ENCODE results near the gene UBE2G2. TPM values are rescaled to one million over a fixed set of nuclear protein-coding genes. Genes with fewer than 3 reads are reported as not detected.

Gene UBE2G2
- polyA plus RNA-seq, 2 donors = 28.1 to 30.4 TPM

DNA sequence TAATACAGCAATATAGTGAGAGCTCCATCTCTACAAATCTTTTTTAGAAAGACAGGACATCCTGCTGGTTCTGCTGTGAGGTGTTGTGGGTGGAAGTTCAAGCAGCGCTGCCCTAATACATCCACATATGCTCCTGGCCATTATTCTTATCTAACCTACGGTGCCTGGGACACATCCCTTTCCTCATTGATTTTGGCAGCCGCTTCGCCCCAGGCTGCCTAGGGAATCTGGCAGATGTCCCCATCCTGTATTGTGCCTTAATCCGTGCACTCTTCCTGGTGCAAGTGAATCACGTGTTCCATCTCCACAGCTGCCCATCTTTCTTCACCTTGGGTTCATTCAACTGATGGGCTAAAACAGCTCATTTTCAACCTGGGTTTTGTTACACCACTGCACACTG is 3.1 kb upstream of the UBE2G2 start:
- no peaks in the 10 kb centered on the region for H3K9me3 ChIP-seq (ENCODE audit: control insufficient read depth in 2 of 2, insufficient read depth in 1 of 2, low read depth in 1 of 2, low read length in 1 of 2)
- H3K36me3 ChIP-seq (ENCODE audit: control insufficient read depth in 2 of 2, insufficient read depth in 2 of 2, low read length in 1 of 2) = peaks cover 0 to 16% of the 10 kb centered on the region in 2 donors
- H3K4me3 ChIP-seq (ENCODE audit: low read depth in 1 of 2, low read length in 2 of 2) = no peak overlapping the region
- WGBS, 2 donors = 51 to 60% methylated on average over 6 of the region's 6 CpGs
- H3K4me1 ChIP-seq (ENCODE audit: control insufficient read depth in 2 of 2, insufficient read depth in 2 of 2, low read length in 1 of 2) = peaks cover 0 to 2% of the 10 kb centered on the region in 2 donors
- H3K27me3 ChIP-seq (ENCODE audit: control insufficient read depth in 1 of 2, insufficient read depth in 2 of 2, low read length in 2 of 2) = no peaks in the 10 kb centered on the region
- no peak overlapping the region for H3K27ac ChIP-seq (ENCODE audit: low read depth in 2 of 2, low read length in 1 of 2)

DNA sequence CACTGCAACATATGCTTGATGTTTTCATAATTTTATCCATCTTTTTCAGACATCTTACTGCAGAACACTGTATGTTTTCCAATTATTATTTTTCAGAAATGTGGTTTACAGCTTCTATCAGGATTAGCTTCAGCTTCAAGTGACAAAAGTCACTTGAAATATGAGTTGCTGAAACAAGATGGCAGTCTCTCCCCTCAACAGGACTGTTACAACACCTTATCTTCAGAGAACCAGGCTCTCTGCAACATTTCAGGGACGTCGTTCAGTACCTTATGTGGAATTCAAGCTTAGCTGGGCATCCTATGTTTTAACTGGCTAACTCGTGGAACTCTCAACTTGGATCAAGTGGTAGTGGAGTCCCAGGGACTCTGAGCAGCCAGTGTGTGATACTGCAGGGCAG is 2.0 kb upstream of the UBE2G2 start:
- H3K4me3 ChIP-seq (ENCODE audit: low read depth in 1 of 2, low read length in 2 of 2) = no peak overlapping the region
- H3K27me3 ChIP-seq (ENCODE audit: control insufficient read depth in 1 of 2, insufficient read depth in 2 of 2, low read length in 2 of 2) = no peaks in the 10 kb centered on the region
- 66 to 74% methylated on average over 3 of the region's 3 CpGs for WGBS, 2 donors
- H3K9me3 ChIP-seq (ENCODE audit: control insufficient read depth in 2 of 2, insufficient read depth in 1 of 2, low read depth in 1 of 2, low read length in 1 of 2) = no peaks in the 10 kb centered on the region
- peaks cover 0 to 2% of the 10 kb centered on the region in 2 donors for H3K4me1 ChIP-seq (ENCODE audit: control insufficient read depth in 2 of 2, insufficient read depth in 2 of 2, low read length in 1 of 2)
- peaks cover 0 to 13% of the 10 kb centered on the region in 2 donors for H3K36me3 ChIP-seq (ENCODE audit: control insufficient read depth in 2 of 2, insufficient read depth in 2 of 2, low read length in 1 of 2)
- H3K27ac ChIP-seq (ENCODE audit: low read depth in 2 of 2, low read length in 1 of 2) = no peak overlapping the region

DNA sequence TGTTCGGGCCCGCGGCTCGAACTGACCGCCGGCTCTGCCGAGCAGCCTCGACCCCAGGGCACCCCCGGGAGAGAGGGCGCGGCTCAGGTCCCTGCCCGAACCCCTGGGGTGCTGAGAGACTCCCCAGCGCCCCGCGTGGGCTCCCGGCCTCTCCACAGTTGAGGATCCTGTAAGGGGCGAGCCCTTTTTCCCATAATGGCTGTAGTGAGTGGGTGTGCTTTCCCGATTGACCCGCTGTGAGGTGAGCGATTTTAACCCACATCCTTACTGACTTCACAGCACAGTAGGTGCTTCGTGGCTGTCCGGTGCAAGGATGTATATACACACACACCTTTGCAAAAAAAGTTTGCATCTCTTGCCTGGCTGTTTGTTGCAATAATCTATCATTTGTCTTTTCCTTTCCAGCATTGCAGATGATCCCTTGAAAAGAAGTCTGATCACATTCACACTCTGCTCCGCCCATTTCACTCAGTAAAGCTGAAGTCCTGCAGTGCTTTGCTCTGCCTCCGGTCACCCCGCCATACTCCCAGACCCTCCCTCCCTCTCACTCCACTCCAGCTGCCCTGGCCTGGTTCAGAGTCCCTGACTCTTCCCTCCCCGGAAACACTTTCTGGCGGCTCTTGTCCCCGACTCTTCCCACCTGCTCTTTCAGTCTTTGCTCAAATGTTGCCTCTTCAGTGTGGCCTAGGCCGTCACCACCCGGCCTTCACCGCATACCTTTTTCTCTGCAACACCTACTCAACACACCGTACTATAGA is 955 bp upstream of the UBE2G2 start:
- peaks cover 0 to 10% of the 10 kb centered on the region in 2 donors for H3K36me3 ChIP-seq (ENCODE audit: control insufficient read depth in 2 of 2, insufficient read depth in 2 of 2, low read length in 1 of 2)
- H3K27ac ChIP-seq (ENCODE audit: low read depth in 2 of 2, low read length in 1 of 2) = peak overlapping the region in 1 of 2 donors; percentile 5
- 21 to 22% methylated on average over 31 to 32 of the region's 32 CpGs for WGBS, 2 donors
- H3K27me3 ChIP-seq (ENCODE audit: control insufficient read depth in 1 of 2, insufficient read depth in 2 of 2, low read length in 2 of 2) = no peaks in the 10 kb centered on the region
- H3K9me3 ChIP-seq (ENCODE audit: control insufficient read depth in 2 of 2, insufficient read depth in 1 of 2, low read depth in 1 of 2, low read length in 1 of 2) = no peaks in the 10 kb centered on the region
- H3K4me1 ChIP-seq (ENCODE audit: control insufficient read depth in 2 of 2, insufficient read depth in 2 of 2, low read length in 1 of 2) = peaks cover 0 to 2% of the 10 kb centered on the region in 2 donors
- peak overlapping the region; percentile 90 to 99 for H3K4me3 ChIP-seq (ENCODE audit: low read depth in 1 of 2, low read length in 2 of 2)

DNA sequence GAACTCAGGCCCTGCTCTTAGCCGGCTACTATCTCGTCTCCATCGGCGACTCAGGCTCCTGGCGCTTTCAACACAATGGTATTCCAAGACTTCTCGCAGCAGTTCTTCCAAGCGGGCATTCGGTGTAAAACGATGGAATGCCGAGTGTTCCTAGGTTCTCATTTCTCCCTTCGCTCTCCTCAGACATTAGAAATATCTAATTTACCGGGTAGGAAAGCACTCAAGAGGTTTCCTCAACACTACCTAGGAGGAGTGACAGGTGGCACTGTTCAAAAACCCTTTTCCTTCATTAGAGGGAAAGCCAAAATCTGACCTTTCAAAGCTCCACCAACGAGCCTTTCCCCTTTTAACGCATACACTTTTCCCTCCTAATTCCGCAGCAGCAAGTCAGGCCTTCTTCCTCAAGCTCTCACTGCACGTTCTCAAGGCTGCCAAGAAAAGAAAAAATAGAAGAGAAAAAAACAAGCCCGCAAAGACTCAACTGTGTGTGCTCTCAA is 601 bp downstream of the UBE2G2 start:
- WGBS, 2 donors = 2 to 4% methylated on average over 17 of the region's 17 CpGs
- no peaks in the 10 kb centered on the region for H3K27me3 ChIP-seq (ENCODE audit: control insufficient read depth in 1 of 2, insufficient read depth in 2 of 2, low read length in 2 of 2)
- peaks cover 0 to 2% of the 10 kb centered on the region in 2 donors for H3K4me1 ChIP-seq (ENCODE audit: control insufficient read depth in 2 of 2, insufficient read depth in 2 of 2, low read length in 1 of 2)
- H3K4me3 ChIP-seq (ENCODE audit: low read depth in 1 of 2, low read length in 2 of 2) = peak overlapping the region; percentile 90 to 99
- H3K9me3 ChIP-seq (ENCODE audit: control insufficient read depth in 2 of 2, insufficient read depth in 1 of 2, low read depth in 1 of 2, low read length in 1 of 2) = no peaks in the 10 kb centered on the region
- peak overlapping the region; percentile 52 to 86 for H3K27ac ChIP-seq (ENCODE audit: low read depth in 2 of 2, low read length in 1 of 2)
- H3K36me3 ChIP-seq (ENCODE audit: control insufficient read depth in 2 of 2, insufficient read depth in 2 of 2, low read length in 1 of 2) = peaks cover 0 to 3% of the 10 kb centered on the region in 2 donors

DNA sequence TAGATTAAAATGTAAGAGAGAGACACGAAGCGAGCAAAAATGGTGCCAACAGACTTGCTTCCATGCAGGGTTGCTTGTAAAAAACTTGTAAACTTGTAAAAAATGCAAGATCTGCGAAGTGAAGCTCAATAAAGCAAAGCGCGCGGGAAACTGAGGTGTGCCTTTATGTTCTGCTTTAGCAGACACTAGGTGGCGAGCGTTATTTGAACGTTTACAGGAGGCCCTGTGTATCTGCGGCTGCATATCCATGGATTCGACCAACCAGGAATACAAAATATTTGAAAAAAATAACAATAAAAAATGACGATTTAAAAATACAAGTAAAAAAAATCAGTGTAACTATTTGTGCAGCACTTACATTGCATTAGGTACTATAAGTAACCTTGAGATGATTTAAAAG is 1.5 kb downstream of the UBE2G2 start:
- no peaks in the 10 kb centered on the region for H3K9me3 ChIP-seq (ENCODE audit: control insufficient read depth in 2 of 2, insufficient read depth in 1 of 2, low read depth in 1 of 2, low read length in 1 of 2)
- peaks cover 0 to 2% of the 10 kb centered on the region in 2 donors for H3K4me1 ChIP-seq (ENCODE audit: control insufficient read depth in 2 of 2, insufficient read depth in 2 of 2, low read length in 1 of 2)
- peak overlapping the region in 1 of 2 donors; percentile 99 for H3K4me3 ChIP-seq (ENCODE audit: low read depth in 1 of 2, low read length in 2 of 2)
- no peak overlapping the region for H3K27ac ChIP-seq (ENCODE audit: low read depth in 2 of 2, low read length in 1 of 2)
- H3K27me3 ChIP-seq (ENCODE audit: control insufficient read depth in 1 of 2, insufficient read depth in 2 of 2, low read length in 2 of 2) = no peaks in the 10 kb centered on the region
- peaks cover 0 to 3% of the 10 kb centered on the region in 2 donors for H3K36me3 ChIP-seq (ENCODE audit: control insufficient read depth in 2 of 2, insufficient read depth in 2 of 2, low read length in 1 of 2)
- 48 to 53% methylated on average over 12 of the region's 12 CpGs for WGBS, 2 donors

DNA sequence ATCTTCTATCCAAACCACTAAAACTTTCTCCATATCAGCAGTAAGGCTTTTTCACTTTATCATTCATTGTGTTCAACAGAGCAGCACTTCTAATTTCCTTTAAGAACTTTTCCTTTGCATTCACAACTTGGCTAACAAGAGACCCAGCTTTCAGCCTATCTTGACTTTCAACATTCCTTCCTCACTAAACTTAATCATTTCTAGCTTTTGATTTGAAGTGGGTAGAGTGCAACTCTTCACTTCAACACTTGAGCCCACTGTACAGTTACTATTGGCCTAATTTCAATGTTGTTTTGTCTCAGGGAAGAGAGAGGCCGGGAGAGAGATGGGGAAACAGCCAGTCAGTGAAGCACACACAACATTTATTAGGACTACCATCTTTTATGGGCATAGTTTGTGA is 2.0 kb downstream of the UBE2G2 start:
- no peaks in the 10 kb centered on the region for H3K27me3 ChIP-seq (ENCODE audit: control insufficient read depth in 1 of 2, insufficient read depth in 2 of 2, low read length in 2 of 2)
- WGBS, 2 donors = 56 to 67% methylated on average over 1 of the region's 1 CpG
- H3K9me3 ChIP-seq (ENCODE audit: control insufficient read depth in 2 of 2, insufficient read depth in 1 of 2, low read depth in 1 of 2, low read length in 1 of 2) = no peaks in the 10 kb centered on the region
- no peak overlapping the region for H3K27ac ChIP-seq (ENCODE audit: low read depth in 2 of 2, low read length in 1 of 2)
- no peaks in the 10 kb centered on the region for H3K36me3 ChIP-seq (ENCODE audit: control insufficient read depth in 2 of 2, insufficient read depth in 2 of 2, low read length in 1 of 2)
- H3K4me1 ChIP-seq (ENCODE audit: control insufficient read depth in 2 of 2, insufficient read depth in 2 of 2, low read length in 1 of 2) = peaks cover 0 to 2% of the 10 kb centered on the region in 2 donors
- H3K4me3 ChIP-seq (ENCODE audit: low read depth in 1 of 2, low read length in 2 of 2) = no peak overlapping the region

DNA sequence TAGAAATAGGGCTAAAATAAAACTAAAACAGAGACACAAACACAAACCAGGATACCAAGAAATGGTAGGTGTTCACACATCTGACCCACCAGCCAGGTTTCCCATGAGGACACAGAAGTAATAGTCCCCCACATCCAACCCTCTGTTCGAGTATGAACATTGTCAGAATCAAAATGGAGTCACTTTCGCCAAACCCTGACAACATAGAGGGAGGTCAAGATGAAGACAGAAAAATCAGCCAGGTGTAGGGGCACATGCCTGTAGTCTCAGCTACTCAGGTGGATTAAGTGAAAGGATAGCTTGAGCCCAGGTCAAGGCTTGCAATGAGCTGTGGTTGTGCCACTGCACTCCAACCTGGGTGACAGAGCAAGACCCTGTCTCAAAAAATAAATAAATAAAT is 3.8 kb downstream of the UBE2G2 start:
- no peak overlapping the region for H3K4me3 ChIP-seq (ENCODE audit: low read depth in 1 of 2, low read length in 2 of 2)
- H3K9me3 ChIP-seq (ENCODE audit: control insufficient read depth in 2 of 2, insufficient read depth in 1 of 2, low read depth in 1 of 2, low read length in 1 of 2) = no peaks in the 10 kb centered on the region
- no peaks in the 10 kb centered on the region for H3K27me3 ChIP-seq (ENCODE audit: control insufficient read depth in 1 of 2, insufficient read depth in 2 of 2, low read length in 2 of 2)
- WGBS, 2 donors = 97% methylated on average over 2 of the region's 2 CpGs
- no peak overlapping the region for H3K27ac ChIP-seq (ENCODE audit: low read depth in 2 of 2, low read length in 1 of 2)
- H3K4me1 ChIP-seq (ENCODE audit: control insufficient read depth in 2 of 2, insufficient read depth in 2 of 2, low read length in 1 of 2) = peaks cover 0 to 2% of the 10 kb centered on the region in 2 donors
- H3K36me3 ChIP-seq (ENCODE audit: control insufficient read depth in 2 of 2, insufficient read depth in 2 of 2, low read length in 1 of 2) = no peaks in the 10 kb centered on the region

DNA sequence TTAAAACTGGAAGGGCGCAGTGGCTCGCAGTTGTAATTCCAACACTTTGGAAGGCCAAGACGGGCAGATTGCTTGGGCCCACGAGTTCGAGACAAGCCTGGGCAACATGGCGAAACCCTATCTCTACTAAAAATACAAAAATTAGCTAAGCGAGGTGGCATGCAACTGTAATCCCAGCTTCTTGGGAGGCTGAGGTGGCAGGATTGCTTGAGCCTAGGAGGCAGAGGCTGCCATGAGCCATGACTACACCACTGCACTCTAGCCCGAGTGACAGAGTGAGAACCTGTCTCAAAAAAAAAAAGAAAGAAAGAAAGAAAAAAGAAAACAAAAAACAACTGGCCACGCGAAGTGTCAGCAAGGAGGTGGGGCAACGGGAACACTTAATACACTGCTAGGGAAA is 6.3 kb downstream of the UBE2G2 start:
- H3K27me3 ChIP-seq (ENCODE audit: control insufficient read depth in 1 of 2, insufficient read depth in 2 of 2, low read length in 2 of 2) = no peaks in the 10 kb centered on the region

DNA sequence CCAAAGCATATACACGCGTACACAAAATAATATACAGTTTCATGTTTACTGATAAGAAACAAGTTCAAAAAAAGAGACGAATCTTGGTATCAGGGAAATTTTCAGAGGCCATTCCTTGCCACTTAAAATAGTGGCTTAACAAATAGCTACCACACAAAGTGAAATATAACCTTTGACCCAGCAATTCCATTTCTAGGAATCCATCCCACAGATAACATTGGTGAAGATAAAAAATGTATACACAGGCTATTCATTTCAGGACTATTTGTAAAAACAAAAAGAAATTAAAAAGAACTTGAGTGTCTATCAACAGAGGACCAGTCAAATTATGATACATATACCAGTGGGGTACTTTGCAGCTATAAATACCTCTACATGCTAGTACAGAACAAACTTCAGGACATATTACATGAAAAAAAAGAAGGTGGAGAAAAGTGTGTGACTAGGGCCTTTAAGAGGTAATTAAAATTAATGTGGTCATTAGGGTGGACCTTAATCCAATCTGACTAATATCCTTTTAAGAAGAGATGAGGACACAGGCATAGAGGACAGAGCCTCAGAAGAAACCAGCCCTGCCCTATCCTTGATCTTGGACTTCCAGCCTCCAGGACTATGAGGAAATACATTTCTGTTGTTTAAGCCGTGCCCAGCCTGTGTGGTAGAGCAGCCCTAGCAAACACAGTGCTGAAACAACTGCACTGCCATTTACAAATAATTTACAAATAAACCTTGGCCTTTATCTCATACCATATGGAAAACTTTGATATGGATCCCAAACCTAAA is 7.8 kb downstream of the UBE2G2 start:
- WGBS, 2 donors = 26 to 27% methylated on average over 4 of the region's 4 CpGs

More for the DNA sequence above, 6.3 kb downstream of the UBE2G2 start:
- no peak overlapping the region for H3K27ac ChIP-seq (ENCODE audit: low read depth in 2 of 2, low read length in 1 of 2)
- WGBS, 2 donors = 92 to 94% methylated on average over 11 of the region's 11 CpGs
- no peaks in the 10 kb centered on the region for H3K9me3 ChIP-seq (ENCODE audit: control insufficient read depth in 2 of 2, insufficient read depth in 1 of 2, low read depth in 1 of 2, low read length in 1 of 2)
- peaks cover 0 to under 1% of the 10 kb centered on the region in 2 donors for H3K4me1 ChIP-seq (ENCODE audit: control insufficient read depth in 2 of 2, insufficient read depth in 2 of 2, low read length in 1 of 2)
- H3K4me3 ChIP-seq (ENCODE audit: low read depth in 1 of 2, low read length in 2 of 2) = no peak overlapping the region
- peaks cover 2 to 3% of the 10 kb centered on the region in 2 donors for H3K36me3 ChIP-seq (ENCODE audit: control insufficient read depth in 2 of 2, insufficient read depth in 2 of 2, low read length in 1 of 2)

More for the DNA sequence above, 7.8 kb downstream of the UBE2G2 start:
- Histone ChIP-seq H3K4me1 (ENCODE audit: control insufficient read depth in 2 of 2, insufficient read depth in 2 of 2, low read length in 1 of 2) (no peaks in the 10 kb centered on the region), H3K27me3 (ENCODE audit: control insufficient read depth in 1 of 2, insufficient read depth in 2 of 2, low read length in 2 of 2) (no peaks in the 10 kb centered on the region), H3K4me3 (ENCODE audit: low read depth in 1 of 2, low read length in 2 of 2) (no peak overlapping the region), H3K36me3 (ENCODE audit: control insufficient read depth in 2 of 2, insufficient read depth in 2 of 2, low read length in 1 of 2) (peaks cover 2 to 3% of the 10 kb centered on the region in 2 donors), H3K27ac (ENCODE audit: low read depth in 2 of 2, low read length in 1 of 2) (no peak overlapping the region), H3K9me3 (ENCODE audit: control insufficient read depth in 2 of 2, insufficient read depth in 1 of 2, low read depth in 1 of 2, low read length in 1 of 2) (no peaks in the 10 kb centered on the region)

All from esophagus (tissue), 2 donors.